Neural cell (in vitro differentiated cells): ENCODE measurements around the gene KIRREL2. TPM values are rescaled to one million over a fixed set of nuclear protein-coding genes. Genes with fewer than 3 reads are reported as not detected.

Experiments
- H2AFZ ChIP-seq: fragments of 200-600, 300-800 bp; sonication (generic), shearing (Covaris generic); 2 replicates; pipeline ENCODE4 v1.6.0; 2014; ENCODE audit warnings: low read depth, mild to moderate bottlenecking, antibody characterized with exemption, low read length, moderate library complexity
- H3F3A ChIP-seq: fragments of 200-600 bp; shearing (Covaris generic); 2 replicates; pipeline ENCODE4 v1.6.1; 2016; ENCODE audit warnings: mild to moderate bottlenecking, moderate library complexity, mixed read lengths, antibody characterized with exemption, low read length; ENCODE audit not compliant: insufficient read depth, poor library complexity, severe bottlenecking
- H3K27ac ChIP-seq: fragments of 200-600, 300-800 bp; sonication (generic), shearing (Covaris generic); 2 replicates; pipeline ENCODE4 v1.5.1; 2014; ENCODE audit warnings: mild to moderate bottlenecking, low read length, moderate library complexity
- H3K27me3 ChIP-seq: fragments of 300-800, 200-600 bp; sonication (generic), shearing (Covaris generic); 2 replicates; pipeline ENCODE4 v1.6.0; 2014; ENCODE audit warnings: mild to moderate bottlenecking, low read depth, low read length, moderate library complexity; ENCODE audit not compliant: insufficient read depth
- H3K36me3 ChIP-seq: fragments of 300-800, 200-600 bp; sonication (generic), shearing (Covaris generic); 2 replicates; pipeline ENCODE4 v1.5.1; 2014; ENCODE audit warnings: mild to moderate bottlenecking, antibody characterized with exemption, low read length, moderate library complexity; ENCODE audit not compliant: insufficient read depth
- H3K4me2 ChIP-seq: fragments of 300-800, 200-600 bp; sonication (generic), shearing (Covaris generic); 2 replicates; pipeline ENCODE4 v1.6.0; 2014; ENCODE audit warnings: mild to moderate bottlenecking, low read length
- H3K4me3 ChIP-seq: fragments of 300-800, 200-600 bp; sonication (generic), shearing (Covaris generic); 2 replicates; pipeline ENCODE4 v1.5.1; 2014; ENCODE audit warnings: mild to moderate bottlenecking, low read length, moderate library complexity
- H3K79me2 ChIP-seq: fragments of 200-600 bp; shearing (Covaris generic); replicated peaks from 2 replicates; pipeline ENCODE4 v1.6.0; 2014; ENCODE audit warnings: mild to moderate bottlenecking, low read length, moderate library complexity; ENCODE audit not compliant: insufficient read depth
- H3K9ac ChIP-seq: fragments of 300-800, 200-600 bp; sonication (generic), shearing (Covaris generic); 2 replicates; pipeline ENCODE4 v1.6.1; 2016; ENCODE audit warnings: mild to moderate bottlenecking, low read length, mixed read lengths
- H3K9me2 ChIP-seq: fragments of 200-600 bp; shearing (Covaris generic); 2 replicates; pipeline ENCODE4 v1.6.1; 2016; ENCODE audit warnings: mild to moderate bottlenecking, low read length, mixed read lengths; ENCODE audit not compliant: insufficient read depth
- H3K9me3 ChIP-seq: fragments of 200-600, 300-800 bp; sonication (generic), shearing (Covaris generic); 2 replicates; pipeline ENCODE4 v1.6.1; 2016; ENCODE audit warnings: mild to moderate bottlenecking, mixed run types, low read length, moderate library complexity, mixed read lengths
- H4K20me1 ChIP-seq: fragments of 200-600 bp; shearing (Covaris generic); 2 replicates; pipeline ENCODE4 v1.6.1; 2016; ENCODE audit warnings: mild to moderate bottlenecking, mixed run types; ENCODE audit not compliant: insufficient read depth
- EZH2 ChIP-seq: fragments of 200-600, 300-800 bp; shearing (Covaris generic), sonication (generic); IDR thresholded peaks from 2 replicates; pipeline ENCODE4 v1.6.1; 2014; ENCODE audit warnings: antibody characterized with exemption, low read length, borderline replicate concordance, mild to moderate bottlenecking; ENCODE audit not compliant: insufficient read depth, poor library complexity, severe bottlenecking
- POLR2AphosphoS5 ChIP-seq: IDR thresholded peaks from 2 replicates; pipeline ENCODE4 v1.6.1; 2012
- RAD21 ChIP-seq: fragments of 450-650 bp; conservative IDR thresholded peaks from 2 replicates; pipeline ENCODE4 v1.6.1; 2014; ENCODE audit warnings: antibody characterized with exemption, mild to moderate bottlenecking, moderate library complexity
- SMC3 ChIP-seq: fragments of 450-650 bp; conservative IDR thresholded peaks from 2 replicates; pipeline ENCODE4 v1.6.1; 2014; ENCODE audit warnings: antibody characterized with exemption, mild to moderate bottlenecking, moderate library complexity; ENCODE audit not compliant: poor library complexity
- polyA plus RNA-seq: library from polyadenylated mRNA; depleted of rRNA; stranded (reverse); fragments of >200 nt; gene quantifications from 2 replicates; pipeline ENCODE4 v1.2.3, GENCODE V29; 2014
- small RNA-seq, 3 experiments: library from RNA; depleted of rRNA; stranded (forward); fragments of <200 nt; gene quantifications; one replicate each; pipeline ENCODE3, GENCODE V24; 2012
- TF ChIP-seq, protein P1 (sequence below): IDR thresholded peaks from 2 replicates; pipeline ENCODE4 v1.6.1; 2012; ENCODE audit warnings: borderline replicate concordance

Gene KIRREL2
- polyA plus RNA-seq, 1 donor from 2014 or later = 0.79 TPM

DNA sequence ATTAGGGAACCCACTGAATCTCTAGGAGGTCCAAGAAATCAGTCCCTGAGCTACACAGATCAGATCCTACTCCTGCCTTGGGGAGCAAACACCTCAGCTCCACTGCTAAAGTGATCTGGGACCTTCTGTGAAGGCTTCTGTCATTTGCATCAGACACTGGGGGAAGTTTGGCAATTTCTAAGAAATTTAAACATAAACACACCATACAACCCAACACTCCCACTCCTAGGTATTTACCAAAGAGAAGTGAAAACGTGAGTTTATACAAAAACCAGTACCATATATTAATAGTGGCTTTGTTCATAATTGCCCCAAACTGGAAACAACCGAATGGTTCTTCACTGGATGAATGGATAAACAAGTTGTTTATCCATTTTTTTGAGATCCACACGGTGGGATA, 58.7 kb downstream of the KIRREL2 start:
- no peak for TF ChIP-seq EZH2
- no peak for TF ChIP-seq SMC3
- TF ChIP-seq, protein P1, sequence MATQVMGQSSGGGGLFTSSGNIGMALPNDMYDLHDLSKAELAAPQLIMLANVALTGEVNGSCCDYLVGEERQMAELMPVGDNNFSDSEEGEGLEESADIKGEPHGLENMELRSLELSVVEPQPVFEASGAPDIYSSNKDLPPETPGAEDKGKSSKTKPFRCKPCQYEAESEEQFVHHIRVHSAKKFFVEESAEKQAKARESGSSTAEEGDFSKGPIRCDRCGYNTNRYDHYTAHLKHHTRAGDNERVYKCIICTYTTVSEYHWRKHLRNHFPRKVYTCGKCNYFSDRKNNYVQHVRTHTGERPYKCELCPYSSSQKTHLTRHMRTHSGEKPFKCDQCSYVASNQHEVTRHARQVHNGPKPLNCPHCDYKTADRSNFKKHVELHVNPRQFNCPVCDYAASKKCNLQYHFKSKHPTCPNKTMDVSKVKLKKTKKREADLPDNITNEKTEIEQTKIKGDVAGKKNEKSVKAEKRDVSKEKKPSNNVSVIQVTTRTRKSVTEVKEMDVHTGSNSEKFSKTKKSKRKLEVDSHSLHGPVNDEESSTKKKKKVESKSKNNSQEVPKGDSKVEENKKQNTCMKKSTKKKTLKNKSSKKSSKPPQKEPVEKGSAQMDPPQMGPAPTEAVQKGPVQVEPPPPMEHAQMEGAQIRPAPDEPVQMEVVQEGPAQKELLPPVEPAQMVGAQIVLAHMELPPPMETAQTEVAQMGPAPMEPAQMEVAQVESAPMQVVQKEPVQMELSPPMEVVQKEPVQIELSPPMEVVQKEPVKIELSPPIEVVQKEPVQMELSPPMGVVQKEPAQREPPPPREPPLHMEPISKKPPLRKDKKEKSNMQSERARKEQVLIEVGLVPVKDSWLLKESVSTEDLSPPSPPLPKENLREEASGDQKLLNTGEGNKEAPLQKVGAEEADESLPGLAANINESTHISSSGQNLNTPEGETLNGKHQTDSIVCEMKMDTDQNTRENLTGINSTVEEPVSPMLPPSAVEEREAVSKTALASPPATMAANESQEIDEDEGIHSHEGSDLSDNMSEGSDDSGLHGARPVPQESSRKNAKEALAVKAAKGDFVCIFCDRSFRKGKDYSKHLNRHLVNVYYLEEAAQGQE = no peak
- no peak for TF ChIP-seq RAD21
- TF ChIP-seq POLR2AphosphoS5 = no peak
- H3K4me3 ChIP-seq = no peak overlapping the region

More for the DNA sequence above, 58.7 kb downstream of the KIRREL2 start:
- Histone ChIP-seq H3K9me3 (no peaks in the 10 kb centered on the region), H3K4me2 (no peak overlapping the region), H3F3A (no peaks in the 10 kb centered on the region), H3K9ac (no peak overlapping the region), H2AFZ (no peak overlapping the region), H3K36me3 (no peaks in the 10 kb centered on the region), H3K27me3 (no peaks in the 10 kb centered on the region), H3K27ac (no peak overlapping the region), H3K9me2 (no peaks in the 10 kb centered on the region), H4K20me1 (no peaks in the 10 kb centered on the region), H3K79me2 (no peaks in the 10 kb centered on the region)

Small RNA genes lying within 50 kb of the gene (small RNA-seq; reads per million reads assigned to genes)
- gene RN7SL402P = 0 reads per million in 3 experiments

Other genes with a start within 250 kb of the KIRREL2 start
- 13.1 and 14.4 TPM in 2 replicates for gene HAUS5, start 244.2 kb upstream of the KIRREL2 start, polyA plus RNA-seq
- 58.5 and 73.5 TPM in 2 replicates for gene RBM42, start 227.9 kb upstream of the KIRREL2 start, polyA plus RNA-seq
- gene ETV2, start 215.2 kb upstream of the KIRREL2 start, polyA plus RNA-seq = 0.58 TPM in 1 of 2 replicates, not detected in the other
- 860 and 1,013 TPM in 2 replicates for gene COX6B1, start 208.6 kb upstream of the KIRREL2 start, polyA plus RNA-seq
- gene UPK1A, start 190.4 kb upstream of the KIRREL2 start, polyA plus RNA-seq = 0.26 TPM in 1 of 2 replicates, not detected in the other
- not detected in 2 replicates for gene ZBTB32, start 152.4 kb upstream of the KIRREL2 start, polyA plus RNA-seq
- 9.0 and 15.8 TPM in 2 replicates for gene KMT2B, start 138.9 kb upstream of the KIRREL2 start, polyA plus RNA-seq
- gene IGFLR1, start 114.5 kb upstream of the KIRREL2 start, polyA plus RNA-seq = 4.6 and 7.2 TPM in 2 replicates
- 54.7 and 57.0 TPM in 2 replicates for gene U2AF1L4, start 111.5 kb upstream of the KIRREL2 start, polyA plus RNA-seq
- 46.2 and 46.7 TPM in 2 replicates for gene PSENEN, start 111.3 kb upstream of the KIRREL2 start, polyA plus RNA-seq
- 25.7 and 37.2 TPM in 2 replicates for gene LIN37, start 108.3 kb upstream of the KIRREL2 start, polyA plus RNA-seq
- gene HSPB6, start 99.9 kb upstream of the KIRREL2 start, polyA plus RNA-seq = not detected in 2 replicates
- gene PROSER3, start 98.7 kb upstream of the KIRREL2 start, polyA plus RNA-seq = 1.2 and 1.5 TPM in 2 replicates
- gene ARHGAP33, start 81.3 kb upstream of the KIRREL2 start, polyA plus RNA-seq = 20.5 and 46.0 TPM in 2 replicates
- gene PRODH2, start 44.1 kb upstream of the KIRREL2 start, polyA plus RNA-seq = not detected in 2 replicates
- gene NPHS1, start 4.4 kb upstream of the KIRREL2 start, polyA plus RNA-seq = 0.05 and 2.8 TPM in 2 replicates
- 390 and 407 TPM in 2 replicates for gene APLP1, start 11.7 kb downstream of the KIRREL2 start, polyA plus RNA-seq
- 6.2 and 6.8 TPM in 2 replicates for gene NFKBID, start 43.6 kb downstream of the KIRREL2 start, polyA plus RNA-seq
- not detected in 2 replicates for gene HCST, start 45.6 kb downstream of the KIRREL2 start, polyA plus RNA-seq
- gene TYROBP, start 51.4 kb downstream of the KIRREL2 start, polyA plus RNA-seq = not detected in 2 replicates
- gene LRFN3, start 79.5 kb downstream of the KIRREL2 start, polyA plus RNA-seq = 10.1 and 11.1 TPM in 2 replicates
- gene SDHAF1, start 138.3 kb downstream of the KIRREL2 start, polyA plus RNA-seq = 65.3 and 71.6 TPM in 2 replicates
- gene SYNE4, start 151.9 kb downstream of the KIRREL2 start, polyA plus RNA-seq = 0.16 and 0.19 TPM in 2 replicates
- gene ALKBH6, start 157.3 kb downstream of the KIRREL2 start, polyA plus RNA-seq = 45.6 and 63.2 TPM in 2 replicates
- 5.6 and 7.8 TPM in 2 replicates for gene CLIP3, start 176.0 kb downstream of the KIRREL2 start, polyA plus RNA-seq
- gene THAP8, start 197.4 kb downstream of the KIRREL2 start, polyA plus RNA-seq = 3.8 and 5.5 TPM in 2 replicates
- 0.35 and 0.84 TPM in 2 replicates for gene WDR62, start 198.0 kb downstream of the KIRREL2 start, polyA plus RNA-seq